Eye (tissue), 1 donor: ENCODE results near the gene C2orf42.
"Not testable (repeated sequence)": the region's sequence is repeated elsewhere in the genome, so short reads cannot be mapped to it uniquely, and the experiment has no call there.

ENCODE experiments used
- DNase-seq: peaks from one replicate; pipeline ENCODE4 v3.0.0-alpha.2; 2015

Gene C2orf42

DNA sequence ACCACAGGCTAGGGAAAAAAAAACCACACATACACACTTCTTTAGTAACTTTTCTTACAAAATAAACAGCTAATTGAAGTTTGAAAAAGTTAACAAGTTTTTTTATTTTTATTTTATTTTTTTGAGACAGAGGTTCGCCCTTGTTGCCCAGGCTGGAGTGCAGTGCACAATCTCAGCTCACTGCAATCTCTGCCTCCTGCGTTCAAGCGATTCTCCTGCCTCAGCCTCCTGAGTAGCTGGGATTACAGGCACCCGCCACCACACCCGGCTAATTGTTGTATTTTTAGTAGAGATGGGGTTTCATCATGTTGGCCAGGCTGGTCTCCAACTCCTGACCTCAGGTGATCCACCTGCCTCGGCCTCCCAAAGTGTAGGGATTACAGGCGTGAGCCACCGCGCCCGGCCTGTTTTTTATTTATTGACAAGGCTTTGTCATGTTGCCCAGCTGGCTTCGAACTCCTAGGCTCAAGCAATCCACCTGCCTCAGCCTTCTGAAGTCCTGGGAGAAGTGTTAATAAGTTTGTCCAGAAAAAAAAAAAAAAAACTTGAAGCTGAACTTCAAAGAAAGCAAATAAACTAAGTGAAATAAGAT lies 21.1 kb downstream of the C2orf42 start:
- DNase-seq, result not testable (repeated sequence)

DNA sequence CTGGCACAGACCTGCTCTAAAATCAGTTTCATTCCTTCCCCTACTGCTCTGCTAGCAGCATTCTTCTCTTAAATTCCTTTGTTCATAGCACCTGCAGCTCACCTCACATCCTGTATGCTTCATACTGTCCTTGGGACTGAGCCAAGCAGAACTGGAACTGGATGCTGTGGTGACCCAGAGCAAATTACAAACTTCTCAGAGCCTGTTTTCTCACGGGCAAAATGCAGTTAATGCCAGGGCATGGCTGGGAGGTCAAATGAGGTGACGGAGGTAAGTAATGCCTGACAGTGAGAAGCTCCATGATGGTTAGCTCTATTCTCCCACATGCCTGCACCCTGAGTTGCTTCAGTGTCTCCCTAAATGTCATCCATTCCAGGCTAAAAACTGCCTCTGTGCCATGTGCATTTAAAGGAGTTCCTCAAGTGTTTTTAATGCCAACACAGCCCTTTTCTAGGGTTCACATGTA lies 29.7 kb downstream of the C2orf42 start:
- no peak for DNase-seq

DNA sequence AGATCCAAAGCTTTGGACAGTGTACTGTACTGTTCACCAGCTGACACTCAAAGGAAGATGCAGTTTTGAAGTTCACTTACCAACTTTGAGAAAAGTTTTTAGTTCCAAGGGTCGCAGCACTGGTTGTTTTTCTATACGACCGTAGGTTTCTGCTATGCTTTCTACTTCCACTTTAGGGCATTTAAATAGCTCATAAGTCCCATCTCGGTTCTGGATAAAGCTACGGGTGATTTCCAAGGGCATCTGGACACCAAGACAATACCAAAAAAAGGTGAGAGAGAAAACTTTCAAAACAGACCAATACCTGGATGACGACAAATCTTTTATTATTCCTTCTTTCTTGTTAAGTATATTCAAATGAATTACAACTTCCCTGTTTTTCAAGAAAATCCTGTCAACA lies 30.3 kb downstream of the C2orf42 start:
- no peak for DNase-seq

DNA sequence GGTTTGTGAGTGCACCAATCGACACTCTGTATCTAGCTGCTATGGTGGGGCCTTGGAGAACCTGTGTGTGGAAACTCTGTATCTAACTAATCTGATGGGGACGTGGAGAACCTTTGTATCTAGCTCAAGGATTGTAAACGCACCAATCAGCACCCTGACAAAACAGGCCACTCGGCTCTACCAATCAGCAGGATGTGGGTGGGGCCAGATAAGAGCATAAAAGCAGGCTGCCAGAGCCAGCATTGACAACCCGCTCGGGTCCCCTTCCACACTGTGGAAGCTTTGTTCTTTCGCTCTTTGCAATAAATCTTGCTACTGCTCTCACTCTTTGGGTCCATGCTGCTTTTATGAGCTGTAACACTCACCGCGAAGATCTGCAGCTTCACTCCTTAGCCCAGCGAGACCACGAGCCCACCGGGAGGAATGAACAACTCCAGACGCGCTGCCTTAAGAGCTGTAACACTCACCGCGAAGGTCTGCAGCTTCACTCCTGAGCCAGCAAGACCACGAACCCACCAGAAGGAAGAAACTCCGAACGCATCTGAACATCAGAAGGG lies 41.6 kb downstream of the C2orf42 start:
- not testable (repeated sequence) for DNase-seq

DNA sequence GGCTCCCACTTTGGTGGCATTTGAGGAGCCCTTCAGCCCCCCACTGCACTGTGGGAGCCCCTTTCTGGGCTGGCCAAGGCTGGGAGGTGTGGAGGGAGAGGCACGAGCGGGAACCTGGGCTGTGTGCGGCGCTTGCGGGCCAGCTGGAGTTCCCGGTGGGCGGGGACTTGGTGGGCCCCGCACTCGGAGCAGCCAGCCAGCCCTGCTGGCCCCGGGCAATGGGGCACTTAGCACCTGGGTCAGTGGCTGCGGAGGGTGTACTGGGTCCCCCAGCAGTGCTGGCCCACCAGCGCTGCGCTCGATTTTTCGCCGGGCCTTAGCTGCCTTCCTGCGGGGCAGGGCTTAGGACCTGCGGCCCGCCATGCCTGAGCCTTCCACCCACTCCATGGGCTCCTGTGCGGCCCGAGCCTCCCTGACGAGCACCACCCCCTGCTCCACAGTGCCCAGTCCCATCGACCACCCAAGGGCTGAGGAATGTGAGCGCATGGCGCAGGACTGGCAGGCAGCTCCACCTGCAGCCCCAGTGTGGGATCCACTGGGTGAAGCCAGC lies 42.5 kb downstream of the C2orf42 start:
- not testable (repeated sequence) for DNase-seq

DNA sequence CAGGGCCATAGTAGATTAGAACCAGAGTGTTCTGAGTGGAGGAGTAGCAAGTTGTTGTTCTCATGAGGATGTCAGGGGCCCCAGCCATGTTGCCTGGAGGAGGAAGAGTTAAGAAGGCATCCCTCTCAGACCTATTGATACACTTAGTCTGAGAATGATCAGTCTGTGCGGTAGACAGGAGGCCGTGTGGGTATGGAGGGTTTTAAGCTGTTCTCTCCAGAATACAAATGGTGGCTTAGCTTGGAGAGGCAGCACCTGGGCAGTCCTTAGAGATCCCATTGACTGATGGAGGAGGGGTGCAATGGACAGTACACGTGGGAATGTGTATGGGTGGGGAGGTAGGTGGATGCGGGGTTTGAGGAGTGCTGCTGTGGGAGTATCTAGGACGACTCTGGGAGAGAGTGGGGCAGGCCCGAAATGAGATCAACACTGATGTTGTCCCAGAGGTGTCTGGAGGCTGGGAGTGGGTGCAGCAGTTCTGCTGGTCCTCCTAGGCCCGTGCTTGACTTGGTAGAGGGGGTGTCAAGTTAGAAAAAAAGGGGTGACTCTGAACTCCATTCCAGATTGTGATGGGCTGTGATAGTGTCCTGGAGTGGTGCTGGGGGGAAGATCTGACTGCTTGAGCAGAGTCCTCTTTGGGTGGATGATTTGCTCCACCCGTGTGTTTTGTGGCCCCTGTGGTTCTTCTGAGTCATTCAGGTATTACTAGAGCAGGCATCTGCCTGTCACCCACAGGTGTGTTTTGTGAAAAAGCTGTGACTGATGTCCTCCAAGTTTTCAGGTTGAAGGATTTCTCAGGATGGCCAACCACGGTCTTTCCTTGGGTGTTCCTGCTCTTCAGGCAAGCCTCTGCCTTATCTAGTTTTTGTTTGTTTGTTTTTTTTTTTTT lies 44.7 kb downstream of the C2orf42 start:
- DNase-seq, result no peak

DNA sequence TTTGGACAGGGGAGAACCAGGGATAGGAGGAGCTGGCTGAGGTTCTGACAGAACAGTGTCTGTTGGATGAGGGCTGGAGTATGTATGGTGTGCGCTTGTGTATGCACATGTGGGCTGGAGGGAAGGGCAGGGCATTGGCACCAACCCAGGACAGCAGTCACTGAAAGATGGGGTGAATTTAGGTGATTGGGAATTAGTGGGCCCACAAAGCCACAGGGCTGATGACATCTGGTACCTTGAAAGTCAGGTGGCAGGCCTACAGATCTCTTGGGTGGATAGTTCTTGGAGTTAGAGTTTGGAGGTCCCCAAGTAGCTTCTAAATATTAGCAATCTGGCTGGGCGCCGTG lies 45.7 kb downstream of the C2orf42 start:
- no peak for DNase-seq

DNA sequence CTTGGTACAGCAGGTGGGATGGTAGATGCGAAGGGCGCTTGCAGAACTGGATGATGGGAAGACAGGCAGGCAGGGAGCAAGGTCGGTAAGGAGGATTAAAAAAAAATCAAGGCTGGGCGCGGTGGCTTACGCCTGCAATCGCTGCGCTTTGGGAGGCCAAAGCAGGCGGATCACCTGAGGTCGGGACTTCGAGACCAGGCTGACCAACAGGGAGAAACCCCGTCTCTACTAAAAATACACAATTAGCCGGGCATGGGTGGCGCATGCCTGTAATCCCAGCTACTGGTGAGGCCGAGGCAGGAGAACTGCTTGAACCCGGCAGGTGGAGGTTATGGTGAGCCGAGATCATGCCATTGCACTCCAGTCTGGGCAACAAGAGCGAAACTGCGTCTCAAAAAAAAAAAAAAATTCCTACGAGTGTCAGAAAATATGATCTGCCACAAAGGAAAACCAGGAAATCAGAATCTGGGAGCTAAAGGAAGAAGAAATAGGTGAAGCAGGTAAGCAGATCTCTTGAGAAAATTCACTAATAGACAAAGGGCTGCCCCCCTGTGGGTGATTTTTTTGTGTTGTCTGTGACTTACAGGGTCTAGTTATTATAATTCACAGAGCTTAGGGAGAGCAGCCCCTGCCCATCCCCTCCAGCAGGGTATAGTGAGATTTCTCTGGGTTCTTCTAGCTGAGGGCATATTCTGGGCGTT lies 46.2 kb downstream of the C2orf42 start:
- DNase-seq, result no peak

DNA sequence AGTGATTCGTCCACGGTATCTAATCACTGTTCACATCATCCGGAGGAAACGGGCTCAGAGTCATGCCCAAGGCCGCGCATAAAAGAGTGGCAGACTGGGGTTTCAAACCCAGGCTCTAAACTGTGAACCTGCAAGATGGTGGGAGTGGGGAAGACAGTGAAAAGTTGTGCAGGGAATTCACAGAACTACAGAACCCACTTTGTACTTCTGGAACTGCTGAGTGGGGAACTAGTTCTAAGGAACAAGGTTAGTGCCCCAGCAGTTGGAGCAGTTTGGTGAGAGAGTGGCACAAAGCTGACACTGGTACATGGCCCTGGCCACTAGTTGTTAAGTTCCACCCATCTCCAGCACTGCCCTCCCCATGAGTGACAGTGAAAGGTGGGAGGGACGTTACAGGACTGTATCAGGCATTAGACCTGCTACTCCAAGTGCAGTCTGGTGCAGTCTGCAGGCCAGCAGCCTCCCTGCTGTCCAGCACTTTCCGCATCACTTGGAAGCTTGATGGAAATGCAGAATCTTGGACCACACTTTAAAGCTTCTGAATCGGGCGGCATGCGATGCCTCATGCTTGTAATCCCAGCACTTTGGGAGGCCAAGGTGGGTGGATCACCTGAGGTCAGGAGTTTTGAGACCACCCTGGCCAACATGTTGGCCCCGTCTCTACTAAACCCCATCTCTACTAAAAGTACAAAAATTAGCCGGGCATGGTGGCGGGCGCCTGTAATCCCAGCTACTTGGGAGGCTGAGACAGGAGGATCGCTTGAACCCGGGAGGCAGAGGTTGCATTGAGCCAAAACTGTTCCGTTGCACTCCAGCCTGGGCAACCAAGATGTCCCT lies 47.3 kb downstream of the C2orf42 start:
- peak; percentile 82 for DNase-seq

DNA sequence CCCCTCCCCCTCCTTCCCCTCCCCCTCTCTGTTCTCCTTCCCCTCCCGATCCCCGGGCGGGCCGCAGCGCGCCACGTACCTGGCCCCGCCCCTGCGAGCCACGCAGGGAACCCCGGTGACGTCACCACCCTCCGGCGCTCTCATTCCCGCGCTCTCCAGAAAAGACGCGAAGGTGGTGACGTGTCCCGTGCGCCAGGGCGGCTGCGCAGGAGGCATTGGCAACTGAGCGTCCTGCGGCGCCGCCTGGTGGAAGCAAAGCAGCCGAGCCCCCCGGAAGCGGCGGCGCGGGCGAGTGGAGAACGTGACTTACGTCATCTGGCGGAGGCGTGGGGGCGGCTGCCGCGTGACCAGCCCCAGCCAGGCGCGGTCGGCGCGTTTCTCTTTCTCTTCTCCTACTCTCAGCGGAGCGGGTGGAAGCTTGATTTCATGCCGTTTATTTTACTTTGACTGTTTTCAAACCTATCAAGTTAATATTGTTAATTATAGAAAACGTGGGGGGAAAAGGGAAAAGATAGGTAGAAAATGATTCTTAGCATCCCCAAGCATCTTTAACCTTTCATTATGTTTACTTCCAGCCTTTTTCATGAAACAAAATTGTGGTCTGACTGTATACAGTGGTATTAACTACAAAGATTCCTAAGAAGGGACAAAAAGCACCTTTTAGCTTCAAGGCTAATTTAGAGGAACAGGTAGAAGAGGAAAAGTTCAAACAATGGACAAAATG lies 48.1 kb downstream of the C2orf42 start:
- peak; percentile 100 for DNase-seq

DNA sequence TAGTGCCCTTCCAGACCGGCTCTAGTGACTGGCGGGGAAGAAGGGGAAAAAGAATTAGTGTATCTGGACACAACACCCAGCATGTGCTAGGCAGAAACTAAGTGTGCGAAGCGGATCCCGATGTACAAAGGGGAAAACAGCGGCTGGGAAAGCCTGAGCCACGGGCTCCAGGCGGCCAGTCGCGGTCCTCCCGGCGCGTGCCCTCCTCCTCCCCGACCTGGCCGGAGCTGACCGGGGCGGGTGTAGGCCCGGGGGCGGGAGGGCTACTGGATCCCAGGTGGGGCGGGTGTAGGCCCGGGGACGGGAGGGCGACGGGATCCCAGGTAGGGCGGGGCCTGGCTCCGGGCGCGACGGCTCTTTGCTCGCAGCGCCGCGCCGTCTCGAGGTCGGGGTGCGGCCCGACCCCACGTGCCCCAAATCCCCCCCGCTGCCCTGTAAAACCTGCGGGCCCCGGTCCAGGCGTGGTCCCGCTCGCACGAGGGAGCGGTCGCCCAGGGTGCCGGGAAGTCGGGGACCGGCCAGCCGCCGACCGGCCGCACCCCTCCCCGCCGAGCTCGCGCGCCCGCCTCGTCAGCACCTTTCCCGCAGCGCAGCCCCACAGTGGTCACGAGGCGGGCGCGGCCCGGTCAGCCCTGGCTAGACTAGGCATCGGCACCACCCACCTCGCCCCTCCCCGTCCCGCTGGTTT lies 48.8 kb downstream of the C2orf42 start:
- DNase-seq, result no peak

DNA sequence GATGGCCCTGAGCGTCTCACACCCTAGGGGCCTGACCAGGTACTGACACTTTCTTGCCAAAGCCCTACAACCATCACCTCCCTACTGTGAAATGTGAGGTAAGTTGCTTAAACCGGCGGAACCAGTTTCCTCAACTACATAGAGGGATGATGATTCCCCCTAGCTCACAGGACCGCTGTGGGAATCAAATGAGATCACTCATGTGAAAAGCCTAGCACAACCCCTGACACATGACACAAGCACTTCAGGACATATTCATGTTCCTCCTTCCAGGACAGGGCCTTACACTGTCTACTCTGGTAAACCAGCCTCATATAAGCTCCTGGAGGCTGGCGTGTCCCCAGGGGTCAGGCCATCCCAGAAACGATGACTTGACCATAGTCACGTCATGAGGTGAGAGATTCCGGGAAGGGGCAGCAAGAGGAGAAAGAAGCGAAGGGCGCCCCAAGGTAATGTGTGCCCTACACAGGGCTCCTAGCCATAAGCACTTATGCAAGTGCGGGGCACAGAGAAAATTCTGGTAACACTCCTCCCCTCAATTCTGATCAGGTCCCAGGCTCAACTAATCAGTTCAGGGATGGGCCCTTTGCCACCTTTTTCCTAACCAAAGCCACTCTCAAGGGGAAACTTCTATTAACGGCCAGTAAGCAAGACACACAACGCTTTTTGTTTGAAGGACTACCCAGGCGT lies 49.5 kb downstream of the C2orf42 start:
- DNase-seq, result peak; percentile 83

DNA sequence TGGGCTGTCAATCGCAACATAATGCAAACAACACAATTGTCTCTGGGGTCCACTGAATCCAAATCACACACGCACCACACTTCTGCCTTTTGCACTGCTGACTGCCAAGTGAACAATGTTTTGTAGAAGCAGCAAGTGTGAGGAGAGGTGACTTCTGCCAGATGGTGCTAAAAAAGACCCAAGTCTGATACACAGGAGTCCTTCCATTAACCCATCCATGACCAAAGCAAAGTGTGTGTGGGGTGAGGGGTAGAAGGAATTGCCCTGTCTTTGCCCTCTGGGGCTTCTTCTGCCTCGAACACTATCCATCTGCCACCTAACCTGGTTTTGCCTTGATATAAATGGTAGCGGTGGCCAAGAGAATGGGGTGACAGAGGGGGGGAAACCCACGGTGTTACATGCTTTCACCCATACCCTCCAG lies 50.0 kb downstream of the C2orf42 start:
- no peak for DNase-seq

DNA sequence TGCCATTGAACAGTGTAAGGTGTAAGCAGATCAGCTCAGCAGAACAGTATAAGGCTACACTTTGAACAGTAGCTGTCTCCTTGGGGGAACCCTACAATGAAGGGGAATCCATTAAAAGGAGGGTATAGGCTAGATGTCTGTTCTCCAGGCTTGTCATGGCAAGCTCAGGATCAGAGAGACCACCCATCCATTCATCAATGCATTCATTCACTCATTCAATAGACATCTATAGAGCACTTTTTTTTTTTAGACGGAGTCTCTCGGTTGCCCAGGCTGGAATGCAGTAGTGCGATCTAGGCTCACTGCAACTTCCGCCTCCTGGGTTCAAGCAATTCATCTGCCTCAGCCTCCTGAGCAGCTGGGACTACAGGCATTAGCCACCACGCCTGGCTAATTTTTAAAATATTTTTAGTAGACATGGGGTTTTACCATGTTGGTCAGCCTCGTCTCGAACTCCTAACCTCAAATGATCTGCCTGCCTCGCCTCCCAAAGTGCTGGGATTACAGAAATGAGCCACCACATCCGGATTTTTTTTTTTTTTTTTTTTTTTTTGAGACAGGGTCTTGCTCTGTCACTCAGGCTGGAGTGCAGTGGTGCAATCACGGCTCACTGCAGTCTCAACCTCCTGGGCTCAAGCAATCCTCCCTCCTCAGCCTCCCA lies 56.4 kb downstream of the C2orf42 start:
- DNase-seq, result not testable (repeated sequence)

DNA sequence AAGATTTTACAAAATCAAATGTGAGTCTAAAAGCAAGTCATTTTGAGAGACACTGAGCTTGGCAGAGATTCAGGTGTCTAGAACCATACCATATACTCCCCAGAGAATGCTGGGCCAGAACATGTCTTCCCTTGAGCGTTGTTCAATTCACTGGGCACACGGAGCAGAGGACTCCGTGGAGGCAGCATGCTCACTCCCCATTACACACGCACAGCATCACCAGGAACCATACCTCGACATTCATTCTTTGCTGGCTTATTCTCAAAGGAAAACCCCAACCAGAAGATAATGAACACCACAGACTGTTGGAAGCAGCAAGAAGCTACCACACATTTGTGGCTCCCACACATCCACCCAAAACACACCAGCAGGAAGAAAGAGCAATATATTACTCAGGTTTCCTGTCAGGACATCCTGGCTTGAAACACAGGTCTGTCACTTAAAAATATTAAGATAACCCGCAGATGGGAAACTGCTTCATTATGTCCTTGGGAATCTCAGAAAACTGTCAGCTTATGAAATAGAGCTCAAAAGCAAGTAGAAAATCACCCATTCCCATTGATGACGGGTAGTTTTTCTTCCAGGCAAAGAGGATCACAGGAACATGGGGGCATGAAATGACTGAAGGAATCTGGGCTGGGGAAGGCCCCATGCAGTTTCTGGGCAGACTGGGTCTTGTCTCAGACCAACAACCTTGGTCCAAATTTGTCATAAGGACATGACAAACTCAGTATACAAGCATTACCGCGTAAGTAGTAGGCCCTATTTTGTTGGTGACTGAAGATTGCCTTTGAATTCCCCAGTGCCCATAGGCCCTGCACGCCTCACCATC lies 57.1 kb downstream of the C2orf42 start:
- DNase-seq, result peak; percentile 39

DNA sequence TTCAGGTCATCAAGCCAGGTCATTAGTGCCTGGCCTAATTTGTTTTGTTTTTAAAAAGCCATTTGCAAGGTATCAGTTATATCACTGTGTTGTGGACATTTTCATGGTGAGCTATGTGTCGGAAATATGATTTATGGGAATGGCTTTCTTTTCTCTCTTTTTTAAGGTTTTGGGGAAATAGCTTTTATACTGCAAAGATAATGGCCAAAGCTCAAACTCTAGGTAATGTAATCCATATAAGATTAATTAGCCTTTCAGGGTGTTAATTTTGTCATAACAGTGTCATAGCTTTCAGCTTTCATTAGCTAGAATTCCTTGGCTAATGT lies 57.7 kb downstream of the C2orf42 start:
- DNase-seq, result no peak

DNA sequence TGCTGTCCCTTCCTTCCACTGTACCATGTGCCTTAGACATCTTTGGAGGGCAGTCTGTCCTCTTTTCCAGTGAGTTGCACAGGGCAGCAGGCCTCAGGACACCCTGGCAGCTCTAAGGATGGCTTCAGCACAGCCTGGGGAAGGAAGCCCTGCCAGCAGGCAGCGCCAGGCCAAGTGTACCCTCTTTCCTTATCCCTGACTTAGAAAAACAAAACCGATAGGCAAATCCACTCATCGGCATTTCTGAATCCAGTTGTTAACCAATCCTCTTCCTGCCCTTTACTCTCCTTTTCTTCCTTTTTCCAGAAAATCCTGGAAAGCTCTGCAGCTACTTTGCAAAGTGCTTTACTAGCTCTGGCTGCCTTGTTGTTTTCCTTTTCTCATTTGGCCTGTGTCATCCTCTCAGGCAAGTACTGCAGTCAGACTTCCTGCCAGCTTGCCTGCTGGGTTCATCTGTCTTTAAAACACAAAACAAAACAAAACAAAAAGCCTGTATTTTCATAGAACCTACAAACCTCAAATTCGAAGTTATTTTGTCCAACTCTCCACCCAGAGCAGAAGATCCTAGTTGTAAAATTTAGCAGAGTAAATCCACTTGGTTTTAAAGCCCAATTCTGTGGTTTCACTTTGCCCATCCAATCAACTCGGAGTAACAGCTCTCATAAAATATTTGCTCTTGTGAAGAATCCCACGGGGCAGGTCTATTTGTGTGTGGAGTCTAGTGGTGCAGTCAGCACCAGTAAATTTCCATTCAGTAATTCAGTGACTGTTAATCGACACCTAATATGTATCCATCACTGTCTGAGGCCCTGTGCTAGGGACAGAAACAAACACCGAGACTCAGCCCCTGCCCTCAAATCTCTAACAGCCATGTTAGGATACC lies 58.3 kb downstream of the C2orf42 start:
- peak; percentile 73 for DNase-seq
